ENCODE data around the gene AP3B1.

DNA sequence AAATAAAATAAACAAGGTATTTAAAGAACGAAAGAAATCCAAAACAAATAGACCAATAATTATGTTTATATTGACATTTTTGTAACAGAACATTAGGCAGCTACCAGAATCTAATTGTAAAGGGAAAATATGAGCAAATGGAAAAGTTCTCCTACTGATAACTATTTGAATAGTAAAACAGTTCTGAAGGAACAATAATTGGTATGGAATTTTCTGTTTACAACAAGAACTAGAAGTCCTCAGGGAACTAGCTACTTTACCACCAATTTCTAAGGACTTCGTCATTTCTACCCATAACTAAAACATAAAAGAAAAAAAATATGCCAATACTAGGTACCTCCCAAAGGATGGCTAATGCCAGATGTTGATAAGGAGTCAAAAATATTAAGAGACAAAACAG, 58.5 kb downstream of the AP3B1 start:
- TF ChIP-seq, protein P1, sequence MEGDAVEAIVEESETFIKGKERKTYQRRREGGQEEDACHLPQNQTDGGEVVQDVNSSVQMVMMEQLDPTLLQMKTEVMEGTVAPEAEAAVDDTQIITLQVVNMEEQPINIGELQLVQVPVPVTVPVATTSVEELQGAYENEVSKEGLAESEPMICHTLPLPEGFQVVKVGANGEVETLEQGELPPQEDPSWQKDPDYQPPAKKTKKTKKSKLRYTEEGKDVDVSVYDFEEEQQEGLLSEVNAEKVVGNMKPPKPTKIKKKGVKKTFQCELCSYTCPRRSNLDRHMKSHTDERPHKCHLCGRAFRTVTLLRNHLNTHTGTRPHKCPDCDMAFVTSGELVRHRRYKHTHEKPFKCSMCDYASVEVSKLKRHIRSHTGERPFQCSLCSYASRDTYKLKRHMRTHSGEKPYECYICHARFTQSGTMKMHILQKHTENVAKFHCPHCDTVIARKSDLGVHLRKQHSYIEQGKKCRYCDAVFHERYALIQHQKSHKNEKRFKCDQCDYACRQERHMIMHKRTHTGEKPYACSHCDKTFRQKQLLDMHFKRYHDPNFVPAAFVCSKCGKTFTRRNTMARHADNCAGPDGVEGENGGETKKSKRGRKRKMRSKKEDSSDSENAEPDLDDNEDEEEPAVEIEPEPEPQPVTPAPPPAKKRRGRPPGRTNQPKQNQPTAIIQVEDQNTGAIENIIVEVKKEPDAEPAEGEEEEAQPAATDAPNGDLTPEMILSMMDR (IDR thresholded peaks at IDR 0.05) = no peak
- TF ChIP-seq POLR2A (IDR thresholded peaks at IDR 0.05) = no peak
